Measurements from ENCODE around the gene SYNGR3.
"Not testable (repeated sequence)": the region's sequence is repeated elsewhere in the genome, so short reads cannot be mapped to it uniquely, and the experiment has no call there.

The SYNGR3 gene, protein sequence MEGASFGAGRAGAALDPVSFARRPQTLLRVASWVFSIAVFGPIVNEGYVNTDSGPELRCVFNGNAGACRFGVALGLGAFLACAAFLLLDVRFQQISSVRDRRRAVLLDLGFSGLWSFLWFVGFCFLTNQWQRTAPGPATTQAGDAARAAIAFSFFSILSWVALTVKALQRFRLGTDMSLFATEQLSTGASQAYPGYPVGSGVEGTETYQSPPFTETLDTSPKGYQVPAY

DNA sequence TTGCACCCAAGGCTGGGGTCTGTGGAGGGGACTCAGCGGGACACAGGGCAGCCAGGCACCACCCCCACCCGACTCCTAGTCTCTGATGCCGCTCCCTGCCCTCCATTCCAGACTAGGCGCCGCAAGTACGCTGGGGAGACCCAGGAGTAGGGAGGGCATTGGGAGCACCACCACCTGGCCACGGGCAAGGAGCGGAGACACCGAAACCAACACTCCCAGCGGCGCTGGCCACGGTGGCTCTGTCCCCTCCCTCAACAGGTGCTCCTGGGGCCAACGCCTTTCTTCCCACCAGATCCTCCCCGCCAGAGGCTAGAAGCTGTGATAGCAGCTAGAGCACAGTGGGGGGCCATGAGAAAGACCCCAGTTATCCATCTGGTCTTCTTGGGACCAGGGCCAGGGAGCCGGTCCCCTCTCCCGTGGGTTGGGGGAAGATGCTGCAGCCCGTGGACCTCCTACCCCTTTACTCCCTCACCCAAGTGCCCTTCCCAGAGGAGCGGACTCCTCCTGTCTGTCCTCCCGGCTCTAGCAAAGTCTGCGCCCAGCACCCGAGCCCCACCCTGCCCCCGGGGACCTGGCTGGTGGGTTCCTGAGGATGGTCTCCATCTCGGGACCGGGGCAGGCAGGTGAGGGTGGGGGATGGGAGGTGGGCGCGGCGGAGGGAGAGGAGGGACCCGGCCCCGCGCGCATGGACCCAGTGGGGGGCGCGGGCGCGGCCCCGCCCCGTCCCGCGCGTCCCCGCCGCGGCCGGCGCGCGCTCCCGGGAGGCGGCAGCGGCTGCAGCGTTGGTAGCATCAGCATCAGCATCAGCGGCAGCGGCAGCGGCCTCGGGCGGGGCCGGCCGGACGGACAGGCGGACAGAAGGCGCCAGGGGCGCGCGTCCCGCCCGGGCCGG is at the start of gene SYNGR3:
TSS of gene SYNGR3 (plus strand) at position 762 of the 892 bp plus-strand sequence. CDS start 133 bp downstream, outside the sequence.
- no peak for DNase-seq

DNA sequence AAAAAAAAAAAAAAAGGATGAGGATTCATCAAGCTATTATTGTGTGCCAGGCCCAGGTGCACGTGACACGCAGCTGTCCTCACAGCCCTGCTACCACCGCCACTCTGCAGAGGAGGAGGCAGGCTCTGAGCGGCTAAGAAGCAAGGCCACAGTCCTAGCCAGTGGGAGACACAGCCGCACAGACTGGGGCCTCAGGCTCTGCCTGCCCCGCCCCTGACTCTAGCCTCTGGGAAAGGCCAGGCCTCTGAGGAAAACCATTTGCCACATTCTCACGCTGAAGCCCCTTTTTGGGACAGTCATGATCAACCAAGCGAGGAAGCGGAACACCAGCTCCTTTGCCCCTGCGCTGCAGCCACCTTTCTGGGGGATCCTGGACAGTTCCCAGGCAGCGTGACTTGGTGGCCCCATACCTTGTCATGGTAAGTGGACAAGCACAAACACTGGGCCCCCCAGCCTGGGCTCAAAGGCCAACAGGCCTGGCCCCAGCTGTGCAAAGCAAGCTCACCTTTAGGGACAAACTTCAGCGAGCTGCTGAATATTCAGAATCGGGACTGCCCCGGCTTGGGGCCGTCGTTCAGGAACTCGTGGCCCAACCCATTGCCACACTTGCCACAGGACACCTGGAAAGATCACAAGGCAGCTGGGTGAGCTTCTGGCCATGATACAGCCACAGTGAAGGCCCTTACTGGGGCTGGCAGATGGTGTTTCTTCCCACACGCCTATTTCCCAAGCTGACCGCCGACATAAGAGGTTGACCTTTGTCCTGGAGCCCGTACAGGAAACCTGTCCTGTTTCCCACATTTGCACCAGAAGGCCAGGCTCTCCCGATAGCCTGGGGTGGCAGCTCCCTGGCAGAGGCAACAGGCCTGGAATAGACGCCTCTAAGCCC is 49.3 kb upstream of the SYNGR3 start:
- DNase-seq, result no peak

DNA sequence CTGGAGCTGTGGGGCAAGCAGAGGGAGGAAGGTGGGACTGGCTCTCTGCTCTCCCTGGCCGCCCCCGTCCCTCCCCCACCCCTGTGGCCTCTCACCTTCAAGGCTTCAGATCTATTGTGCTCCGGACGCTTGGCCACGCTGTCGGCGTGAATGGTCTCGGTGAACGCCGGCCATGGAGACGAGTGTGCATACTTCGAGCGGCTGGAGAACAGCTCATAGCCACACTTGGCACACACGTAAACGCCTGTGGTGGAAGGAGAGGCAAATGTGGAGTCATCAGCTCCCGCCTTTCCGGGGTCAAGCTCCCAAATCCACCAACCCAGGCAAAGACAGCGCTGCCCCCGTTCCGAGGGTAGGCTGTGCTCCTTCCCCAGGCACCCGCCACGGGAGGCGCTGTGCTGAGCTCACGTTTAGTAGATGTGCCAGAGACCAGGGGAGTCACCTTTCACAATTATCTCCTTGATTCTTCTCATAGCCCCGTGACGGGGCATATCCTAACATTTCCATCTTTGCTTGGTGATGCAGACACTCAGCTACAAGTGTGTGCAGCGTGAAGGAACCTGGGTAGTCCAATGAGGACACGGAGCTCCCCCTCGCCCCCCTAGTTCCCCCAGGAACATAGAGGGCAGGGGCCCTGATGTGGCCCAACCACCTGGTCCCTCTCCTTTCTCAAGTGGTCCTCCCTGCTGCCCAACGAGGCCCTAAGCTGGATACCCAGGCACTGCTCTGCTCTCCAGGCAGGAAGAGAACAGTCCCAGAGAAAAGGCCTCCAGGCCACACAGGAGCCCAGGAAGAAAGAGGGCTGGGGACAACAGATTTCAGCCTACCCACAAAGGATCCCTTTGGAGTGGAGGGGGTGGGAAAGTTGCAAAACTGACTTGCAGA is 48.4 kb upstream of the SYNGR3 start:
- DNase-seq, result no peak

DNA sequence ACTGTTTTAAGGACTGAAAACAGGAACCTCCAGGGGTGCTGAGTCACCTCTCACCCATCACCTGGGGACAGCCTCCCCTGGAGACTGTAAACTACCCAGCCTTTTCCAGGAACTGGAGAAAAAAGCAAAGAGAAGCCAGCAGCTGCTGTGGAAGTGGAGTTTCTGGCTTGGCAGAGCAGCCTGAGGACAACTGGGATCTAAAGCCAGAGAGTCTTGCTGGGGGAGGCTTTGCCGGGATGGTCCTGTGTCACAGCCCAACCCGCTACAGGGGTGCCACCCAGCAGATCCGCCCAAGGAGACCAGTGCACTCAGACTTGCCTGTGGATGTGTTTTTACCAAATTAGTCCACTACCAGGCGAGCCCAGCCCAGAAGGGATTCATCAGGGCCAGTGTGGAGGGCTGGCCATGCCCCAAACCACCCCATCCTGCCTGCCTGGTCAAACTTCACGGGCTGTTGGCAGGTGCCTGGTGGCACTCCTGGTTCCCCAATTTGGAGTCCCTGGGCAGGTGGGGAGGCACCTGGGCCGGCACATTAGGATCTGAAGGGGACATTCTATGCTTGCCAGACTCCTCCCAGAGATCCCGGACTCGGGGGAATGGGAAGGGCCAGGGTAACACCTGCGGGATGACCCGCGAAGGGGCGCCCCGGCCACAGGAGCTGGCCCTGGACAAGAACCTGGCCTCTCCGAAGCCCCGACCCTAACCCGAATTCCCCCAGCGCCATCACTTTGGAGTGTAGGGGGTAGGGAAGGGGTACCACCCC is 47.5 kb upstream of the SYNGR3 start:
- peak; percentile 66 to 74 for DNase-seq

DNA sequence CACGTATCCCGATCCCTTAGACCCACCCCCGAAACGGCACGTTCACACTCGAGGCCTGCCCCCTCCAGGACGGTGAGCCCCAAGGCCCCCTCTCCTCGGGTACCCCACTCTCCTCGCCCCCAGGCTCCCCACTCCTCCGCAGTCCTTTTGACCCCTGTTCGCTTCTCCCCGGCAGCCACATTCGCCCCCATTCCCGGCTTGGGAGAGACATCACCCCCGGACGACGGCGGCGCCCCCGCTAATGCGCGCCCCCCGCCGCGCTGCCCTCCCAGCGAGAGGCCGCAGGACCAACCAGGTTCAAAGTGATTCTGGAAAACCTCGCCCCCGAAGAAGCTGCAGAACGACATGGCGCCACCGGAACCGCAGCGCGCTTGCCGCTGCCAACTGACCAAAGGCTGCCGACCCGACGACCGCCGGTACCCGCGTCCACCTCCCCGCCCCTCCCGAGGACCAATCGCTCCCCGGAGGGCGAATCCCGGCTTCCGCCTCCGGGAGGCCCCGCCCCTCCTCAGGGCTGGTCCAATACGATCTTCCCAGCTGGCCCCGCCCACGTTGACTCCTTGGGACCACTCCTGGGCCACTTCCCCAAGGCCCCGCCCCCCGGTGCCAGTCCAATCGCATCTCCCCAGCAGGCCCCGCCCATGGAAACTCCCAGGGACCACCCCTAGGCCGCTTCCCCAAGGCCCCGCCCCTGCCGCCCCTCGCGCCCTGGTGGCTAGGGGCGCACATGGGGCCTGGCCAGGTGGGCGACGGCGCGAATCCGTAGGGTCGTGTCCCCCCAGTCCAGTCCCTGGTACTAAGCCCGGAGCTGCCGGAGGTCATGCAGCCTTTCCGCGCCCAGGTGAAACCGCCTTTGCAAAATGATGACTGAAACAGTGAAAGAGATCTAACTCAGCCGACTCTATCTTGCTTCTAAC is 46.7 kb upstream of the SYNGR3 start, which contains the start of gene MSRB1:
TSS of gene MSRB1 (minus strand) at position 390 of the 917 bp plus-strand sequence. CDS start at position 347, 43 bp downstream.
- peak; percentile 95 to 97 for DNase-seq

DNA sequence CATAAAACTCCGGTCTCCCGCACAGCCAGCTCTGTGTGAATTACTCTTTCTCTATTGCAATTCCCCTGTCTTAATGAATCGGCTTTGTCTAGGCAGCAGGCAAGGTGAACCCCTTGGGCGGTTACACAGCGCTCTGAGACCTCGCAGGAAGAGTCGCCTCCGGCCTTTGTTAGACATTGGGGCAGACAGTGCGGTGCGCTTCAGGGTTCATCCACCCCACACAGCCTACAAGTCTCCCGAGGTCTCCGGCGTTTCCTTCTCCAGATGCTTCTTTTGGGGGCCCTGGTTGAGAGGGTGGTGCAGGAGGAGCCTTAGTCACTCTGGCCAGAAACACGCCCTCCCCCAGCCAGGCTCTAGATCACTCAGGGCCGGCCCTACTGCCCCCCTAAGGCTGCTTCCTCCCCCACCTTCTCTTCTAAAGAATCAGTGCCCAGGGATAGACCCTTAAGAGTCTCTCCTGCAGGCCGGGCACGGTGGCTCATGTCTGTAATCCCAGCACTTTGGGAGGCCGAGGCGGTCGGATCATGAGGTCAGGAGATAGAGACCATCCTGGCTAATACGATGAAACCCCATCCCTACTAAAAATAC is 45.1 kb upstream of the SYNGR3 start:
- no peak for DNase-seq

DNA sequence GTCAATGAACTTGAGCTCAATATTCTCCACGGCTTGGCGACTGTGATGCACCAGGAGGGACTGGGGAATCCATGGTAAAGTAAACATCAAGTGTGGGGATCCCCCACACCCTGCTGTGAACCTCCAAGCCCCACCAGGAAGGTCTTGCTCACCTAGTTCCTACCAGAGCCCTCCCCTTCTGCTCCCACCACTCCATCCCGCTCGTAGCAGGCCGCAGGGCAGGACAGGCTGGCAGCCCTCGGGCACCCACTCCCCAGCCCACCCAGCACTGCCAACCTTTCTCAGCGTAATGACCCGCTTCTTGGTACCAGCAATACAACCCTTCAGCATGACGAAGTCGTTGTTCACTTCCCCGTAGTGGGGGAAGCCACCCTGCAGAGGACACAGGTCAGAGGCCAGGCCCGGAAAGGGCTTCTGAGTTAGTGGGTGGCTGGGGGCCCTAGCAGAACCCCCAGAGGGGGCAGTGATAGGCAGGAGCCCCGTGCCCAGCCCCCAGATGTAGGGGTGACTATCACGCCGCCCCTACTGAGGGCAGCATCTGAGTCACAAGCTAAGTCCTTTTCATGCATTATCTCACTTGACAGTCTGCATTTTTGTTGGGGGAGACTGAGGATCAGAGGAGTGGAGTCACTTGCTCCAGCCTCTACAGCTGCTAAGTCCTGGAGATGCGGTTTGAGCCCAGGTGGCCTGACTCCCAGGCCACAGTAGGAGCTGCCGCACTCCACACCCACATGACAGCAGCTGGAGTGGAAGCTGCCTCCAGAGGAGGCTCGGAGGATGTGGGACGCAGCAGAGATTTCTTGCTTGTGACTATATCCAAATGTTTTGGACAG is 44.0 kb upstream of the SYNGR3 start:
- no peak for DNase-seq

DNA sequence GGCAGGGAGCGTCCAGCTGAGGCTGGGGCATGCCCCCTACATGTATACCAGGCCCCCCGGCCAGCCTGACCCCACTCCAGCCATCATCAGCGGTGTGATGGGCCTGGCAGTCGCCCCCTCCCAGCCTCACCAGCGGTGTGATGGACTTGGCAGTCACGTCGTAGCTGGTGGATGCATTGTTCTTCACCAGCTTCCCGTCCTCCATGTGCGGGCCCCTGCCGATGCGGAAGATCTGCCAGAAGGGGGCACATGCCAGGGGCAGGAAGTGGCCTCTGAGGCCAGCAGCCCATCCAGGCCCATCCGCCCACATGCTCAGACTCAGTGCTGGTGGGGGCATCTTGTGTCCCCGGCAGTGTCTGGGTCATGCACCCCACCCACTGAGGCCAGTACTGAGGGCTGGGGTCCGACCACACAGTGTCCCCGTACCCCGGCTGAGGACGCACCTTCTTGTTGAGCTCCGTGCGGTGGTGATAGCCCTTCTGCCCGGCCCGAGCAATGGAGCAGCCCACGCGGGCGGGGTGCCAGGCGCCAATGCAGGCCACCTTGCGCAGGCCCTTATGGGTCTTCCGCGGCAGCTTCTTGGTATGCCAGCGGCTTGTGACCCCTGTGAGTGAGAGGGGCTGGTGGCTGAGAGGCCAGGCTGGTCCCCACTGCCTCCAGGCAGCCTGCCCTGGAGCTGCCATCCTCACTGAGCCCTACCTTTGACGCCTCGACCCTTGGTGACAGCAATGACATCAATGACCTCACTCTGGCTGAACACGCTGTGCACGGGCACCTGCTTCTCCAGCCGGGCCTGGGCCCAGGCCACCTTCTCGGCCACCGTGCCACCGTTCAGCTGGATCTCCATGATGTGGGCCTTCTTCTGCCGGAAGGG is 43.0 kb upstream of the SYNGR3 start:
- no peak for DNase-seq

DNA sequence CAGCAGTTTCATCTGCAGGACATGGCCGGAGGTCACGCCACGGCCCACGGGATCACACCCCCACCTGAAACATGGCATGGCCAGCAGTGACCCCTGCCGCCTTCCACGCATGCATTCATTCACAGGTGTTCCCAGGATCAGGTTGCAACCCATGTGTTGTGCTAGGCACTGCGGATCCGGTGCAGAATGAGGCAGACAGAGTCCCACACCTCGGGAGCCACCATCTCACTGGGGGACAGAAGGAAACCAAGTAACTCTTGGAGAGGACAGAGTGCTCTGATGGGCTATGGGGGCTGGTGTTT is 42.5 kb upstream of the SYNGR3 start:
- no peak for DNase-seq

DNA sequence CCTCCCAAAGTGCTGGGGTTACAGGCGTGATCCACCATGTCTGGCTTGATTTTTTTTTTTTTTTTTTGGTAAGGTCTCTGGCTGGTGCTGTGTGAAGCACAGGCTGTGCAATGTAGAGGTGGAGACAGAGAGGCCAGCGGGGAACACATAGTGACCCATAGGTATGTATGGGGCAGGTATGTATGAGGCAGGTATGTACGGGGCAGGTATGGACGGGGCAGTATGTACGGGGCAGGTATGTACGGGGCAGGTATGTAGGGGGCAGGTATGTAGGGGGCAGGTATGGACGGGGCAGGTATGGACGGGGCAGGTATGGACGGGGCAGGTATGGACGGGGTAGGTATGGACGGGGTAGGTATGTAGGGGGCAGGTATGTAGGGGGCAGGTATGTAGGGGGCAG is 40.3 kb upstream of the SYNGR3 start:
- DNase-seq, result no peak

DNA sequence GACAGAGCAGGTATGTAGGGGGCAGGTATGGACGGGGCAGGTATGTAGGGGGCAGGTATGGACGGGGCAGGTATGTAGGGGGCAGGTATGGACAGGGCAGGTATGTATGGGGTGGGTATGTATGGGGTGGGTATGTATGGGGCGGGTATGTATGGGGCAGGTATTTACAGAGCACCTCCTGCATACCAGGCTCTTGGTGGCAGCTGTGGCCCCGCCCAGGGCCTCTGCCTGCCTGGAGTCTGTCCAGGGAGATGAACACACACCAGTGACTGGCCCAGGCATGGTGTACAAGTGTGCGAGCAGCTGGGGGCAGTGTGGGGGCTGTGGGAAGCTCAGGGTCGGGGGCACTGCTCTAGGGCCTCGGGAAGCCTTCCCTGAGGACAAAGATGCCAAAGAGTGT is 39.7 kb upstream of the SYNGR3 start:
- no peak for DNase-seq

DNA sequence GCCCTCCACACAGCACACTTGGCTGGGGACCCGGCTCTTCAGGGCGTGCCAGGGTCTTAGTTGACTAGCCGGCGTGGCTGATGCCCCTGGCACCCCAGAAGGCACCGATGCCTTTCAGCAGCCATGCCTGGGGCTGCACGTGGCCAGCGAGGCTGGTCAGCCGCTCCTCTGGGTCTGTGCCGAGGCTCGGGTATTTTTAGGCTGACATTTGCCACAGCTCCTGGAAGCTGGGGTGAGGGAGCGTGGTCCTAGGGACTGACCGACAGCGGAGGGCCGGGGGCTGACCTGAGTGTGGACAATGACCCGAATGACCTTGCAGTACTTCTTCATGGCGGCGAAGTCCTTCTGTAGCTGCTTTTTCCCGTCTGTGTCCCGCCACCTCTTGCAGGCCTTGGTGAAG is 39.2 kb upstream of the SYNGR3 start:
- DNase-seq, result no peak

DNA sequence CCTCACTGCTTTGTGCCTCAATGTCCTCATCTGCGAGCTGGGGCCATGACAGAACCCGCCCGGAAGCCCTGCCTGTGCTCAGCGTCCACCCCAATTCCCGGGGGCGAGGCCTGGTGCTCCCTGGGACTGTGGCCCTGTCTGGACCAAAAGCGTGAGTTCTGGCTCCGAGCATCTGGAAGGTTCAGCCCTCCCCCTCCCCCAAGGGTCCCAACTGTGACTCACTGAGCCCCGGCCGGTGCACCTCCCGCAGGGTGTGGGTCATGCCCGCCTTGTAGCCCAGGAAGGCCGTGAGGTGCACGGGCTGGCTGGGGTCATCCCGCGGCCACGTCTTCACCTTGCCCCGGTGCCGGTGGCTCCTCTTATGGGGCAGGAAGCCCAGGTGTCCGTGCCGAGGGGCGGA is 36.0 kb upstream of the SYNGR3 start:
- DNase-seq, result no peak

DNA sequence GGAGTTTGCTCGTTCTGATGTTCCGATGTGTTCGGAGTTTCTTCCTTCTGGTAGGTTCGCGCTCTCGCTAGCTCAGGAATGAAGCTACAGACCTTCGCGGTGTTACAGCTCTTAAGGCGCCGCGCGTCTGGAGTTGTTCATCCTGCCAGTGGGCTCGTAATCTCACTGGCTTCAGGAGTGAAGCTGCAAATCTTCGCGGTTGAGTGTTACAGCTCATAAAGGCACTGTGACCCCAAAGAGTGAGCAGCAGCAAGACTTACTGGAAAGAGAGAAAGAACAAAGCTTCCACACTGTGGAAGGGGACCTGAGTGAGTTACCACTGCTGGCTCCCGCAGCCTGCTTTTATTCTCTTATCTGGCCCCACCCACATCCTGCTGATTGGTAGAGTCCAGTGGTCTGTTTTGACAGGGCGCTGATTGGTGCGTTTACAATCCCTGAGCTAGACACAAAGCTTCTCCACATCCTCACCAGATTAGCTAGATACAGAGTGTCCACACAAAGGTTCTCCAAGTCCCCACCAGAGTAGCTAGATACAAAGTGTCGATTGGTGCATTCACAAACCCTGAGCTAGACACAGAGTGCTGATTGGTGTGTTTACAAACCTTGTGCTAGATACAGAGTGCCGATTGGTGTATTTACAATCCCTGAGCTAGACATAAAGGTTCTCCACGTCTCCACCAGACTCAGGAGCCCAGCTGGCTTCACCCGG is 32.2 kb upstream of the SYNGR3 start:
- not testable (repeated sequence) for DNase-seq

DNA sequence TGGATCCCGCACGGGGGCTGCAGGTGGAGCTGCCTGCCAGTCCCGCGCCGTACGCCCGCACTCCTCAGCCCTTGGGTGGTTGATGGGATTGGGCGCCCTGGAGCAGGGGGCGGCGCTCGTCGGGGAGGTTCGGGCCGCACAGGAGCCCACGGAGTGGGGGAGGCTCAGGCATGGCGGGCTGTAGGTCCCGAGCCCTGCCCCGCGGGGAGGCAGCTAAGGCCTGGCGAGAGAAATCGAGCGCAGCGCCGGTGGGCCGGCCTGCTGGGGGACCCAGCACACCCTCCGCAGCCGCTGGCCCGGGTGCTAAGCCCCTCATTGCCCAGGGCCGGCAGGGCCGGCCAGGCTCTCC is 31.7 kb upstream of the SYNGR3 start:
- DNase-seq, result not testable (repeated sequence)

DNA sequence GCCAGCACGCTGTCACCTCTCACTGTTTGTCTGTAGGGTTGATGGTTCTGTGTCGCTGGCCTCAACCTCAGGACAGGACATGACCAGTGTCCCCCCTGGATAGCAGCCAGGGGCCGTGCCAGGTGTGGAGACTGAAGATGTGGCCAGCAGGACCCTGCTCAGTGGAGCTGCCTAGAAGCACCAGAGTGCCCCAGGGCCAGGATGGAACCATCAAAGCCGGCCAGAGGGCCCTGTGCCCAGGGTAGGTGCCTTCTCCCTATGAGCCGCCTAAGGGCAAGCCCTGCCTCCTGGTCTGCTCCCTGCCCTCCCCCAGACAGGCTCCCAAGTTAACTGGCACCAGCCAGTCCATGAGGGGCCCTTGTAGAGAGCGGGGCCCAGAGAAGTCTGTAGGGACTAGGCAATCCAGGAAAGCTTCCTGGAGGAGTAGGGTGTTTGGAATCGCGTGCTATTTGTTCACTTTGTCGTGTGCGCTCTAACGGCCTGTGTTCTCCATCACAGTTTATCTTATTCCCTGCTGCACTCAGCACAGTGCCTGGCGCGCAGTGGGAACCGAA is 31.0 kb upstream of the SYNGR3 start:
- no peak for DNase-seq

Data from AML-193 (cell line).